HG02870 (cell line): Measurements from ENCODE around the gene ZNF354C.

ENCODE experiments used
- ATAC-seq: cut with Tn5 transposase; IDR thresholded peaks from one replicate; pipeline ENCODE4 v1.9.1; 2021; ENCODE audit warnings: mild to moderate bottlenecking, moderate library complexity; ENCODE audit not compliant: unreplicated experiment

Gene ZNF354C

DNA sequence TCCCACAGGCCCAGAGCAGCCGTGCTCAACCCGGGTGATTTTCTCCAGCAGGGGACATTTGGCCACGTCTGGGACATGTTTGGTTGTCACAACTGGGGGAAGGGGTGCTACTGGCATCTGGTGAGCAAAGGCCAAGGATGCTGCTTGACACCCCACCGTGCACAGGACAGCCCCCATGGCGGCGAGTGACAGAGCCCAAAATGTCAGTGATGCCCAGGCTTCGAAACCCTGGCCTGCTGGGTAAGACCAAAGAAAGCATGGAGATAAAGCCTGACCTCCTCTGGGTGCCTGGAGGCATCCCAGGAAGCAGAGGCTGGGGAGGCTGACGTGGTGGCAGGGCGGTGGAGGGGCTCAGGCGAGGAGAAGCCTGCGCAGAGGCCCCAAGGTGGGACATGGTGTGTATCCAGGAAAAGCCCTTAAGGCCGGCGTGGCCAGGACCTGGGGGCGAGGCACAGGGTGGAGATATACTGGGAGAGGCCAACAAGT lies 66.4 kb downstream of the ZNF354C start:
- no peak for ATAC-seq

DNA sequence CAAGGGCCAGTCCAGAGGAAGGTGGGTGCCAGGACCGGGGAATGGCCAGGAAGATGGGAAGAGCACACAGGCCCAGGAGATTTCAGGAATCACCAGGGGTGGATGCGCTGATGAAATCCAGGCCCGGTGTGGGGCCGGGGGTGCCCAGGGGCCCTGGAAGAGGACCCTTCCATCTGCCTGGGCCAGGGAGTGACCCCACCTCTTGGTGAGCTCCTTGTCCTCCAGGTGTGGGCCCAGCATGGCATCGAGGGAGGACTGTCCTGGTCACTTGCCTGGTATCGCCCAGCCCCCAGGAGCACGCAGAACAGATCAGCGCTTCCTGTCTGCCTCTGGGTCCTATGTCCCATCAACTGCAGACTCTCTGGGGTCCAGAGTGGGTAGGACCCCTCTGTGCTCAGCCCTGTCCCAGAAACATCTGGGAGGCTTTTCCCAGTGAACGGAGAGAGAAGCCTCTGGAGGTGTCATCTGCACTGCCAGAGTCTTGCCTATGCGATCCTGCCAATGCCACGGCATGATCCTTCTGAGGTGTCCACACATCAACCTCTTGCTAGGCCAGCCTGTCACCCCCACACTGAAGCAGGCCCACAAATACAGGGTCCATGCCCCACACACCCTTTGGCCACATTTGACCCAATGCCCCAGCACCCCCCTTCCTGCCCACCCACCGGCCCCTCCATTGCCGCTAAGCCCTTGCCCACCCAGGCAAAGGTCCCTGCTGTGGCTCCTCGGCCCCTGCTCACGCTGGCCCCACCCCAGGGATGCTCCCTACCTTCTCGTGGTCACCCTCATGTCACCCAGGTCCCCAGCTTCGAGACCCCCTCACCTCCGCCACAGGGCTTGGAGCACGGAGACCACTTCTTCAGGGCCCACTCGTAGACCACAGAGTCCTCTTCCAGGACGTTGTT lies 67.2 kb downstream of the ZNF354C start:
- ATAC-seq = no peak

DNA sequence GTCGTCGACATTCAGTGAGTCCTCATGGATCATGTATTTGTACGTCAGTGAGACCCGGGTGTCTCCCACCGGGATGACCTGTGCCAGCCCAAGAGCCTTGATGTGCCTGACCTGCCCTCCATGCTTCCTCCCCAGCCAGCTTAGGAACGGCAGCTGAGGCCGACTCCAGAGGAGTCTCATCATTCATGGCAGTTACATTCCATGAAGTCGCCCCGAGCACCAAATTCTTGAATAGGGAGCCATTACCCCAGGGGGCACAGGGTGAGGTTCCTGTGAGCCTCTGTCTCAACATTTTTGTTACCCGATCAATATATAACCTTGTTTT lies 67.8 kb downstream of the ZNF354C start:
- ATAC-seq = no peak

DNA sequence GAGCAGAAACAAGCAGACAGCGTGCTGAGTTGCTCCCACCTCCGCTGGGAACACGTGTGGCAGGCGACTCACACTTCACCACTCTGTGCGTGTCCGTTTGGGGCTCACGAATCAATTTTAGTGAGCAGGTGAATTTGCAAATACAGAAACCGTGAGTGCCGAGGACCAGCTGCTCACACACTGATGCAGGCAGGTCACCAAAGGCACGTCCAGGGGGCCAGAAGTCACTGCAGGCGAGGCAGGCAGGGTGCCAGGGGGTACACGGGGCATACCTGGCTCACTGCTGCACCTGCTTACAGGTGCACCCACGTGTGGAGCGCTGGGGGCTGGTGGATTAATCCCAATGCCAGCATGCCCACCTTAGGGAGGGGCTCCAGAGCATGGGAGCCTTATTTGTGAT lies 68.8 kb downstream of the ZNF354C start:
- ATAC-seq = no peak

DNA sequence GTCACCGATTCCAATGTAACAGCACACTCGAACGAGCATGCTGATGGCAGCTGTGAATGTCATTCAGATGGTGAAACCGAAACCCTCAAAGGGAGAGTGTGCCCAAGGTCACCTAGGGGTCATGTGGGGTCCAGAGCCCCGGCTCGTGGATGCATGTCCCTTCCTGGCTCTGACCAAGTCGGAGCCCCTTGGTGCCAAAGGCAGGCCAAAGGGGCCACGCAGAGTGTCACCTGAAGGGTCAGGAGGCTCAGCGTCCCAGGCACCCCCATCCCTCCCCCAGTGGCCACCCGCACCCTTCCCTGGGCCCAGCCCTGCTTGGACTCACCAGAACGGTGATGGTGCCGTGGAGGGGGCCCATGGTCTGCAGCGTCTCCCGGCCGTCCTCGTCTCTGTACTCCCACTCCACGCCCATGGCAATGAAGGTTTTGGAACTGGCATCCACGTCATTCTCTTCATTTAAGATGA lies 69.5 kb downstream of the ZNF354C start:
- ATAC-seq = no peak

DNA sequence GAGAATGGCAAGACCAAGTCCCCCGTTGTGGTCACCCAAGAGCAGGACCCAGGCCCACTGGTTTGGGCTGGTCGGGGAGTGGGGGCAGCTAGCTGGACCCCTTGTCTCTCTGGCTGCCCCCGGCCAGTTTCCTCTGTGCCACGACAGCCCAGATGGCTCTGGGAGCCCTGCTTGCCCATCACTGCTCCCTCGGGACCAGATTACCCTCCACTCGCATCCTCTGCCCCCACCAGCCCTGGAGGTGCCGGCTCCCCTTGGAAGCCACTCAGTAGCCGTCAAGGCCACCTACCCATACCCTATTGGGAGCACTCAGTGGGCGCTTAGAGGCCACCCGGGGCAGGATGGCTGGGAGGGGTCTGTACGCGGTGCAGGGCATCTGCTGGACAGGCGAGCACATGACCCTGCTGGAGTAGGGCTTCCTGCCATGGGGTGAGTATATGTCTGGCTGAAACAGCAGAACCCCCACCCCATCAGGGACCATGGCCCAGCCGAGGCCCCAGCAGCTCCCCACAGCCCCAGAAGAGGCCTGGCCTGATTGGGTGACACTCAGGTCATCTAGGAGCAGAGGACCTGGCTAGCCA lies 70.0 kb downstream of the ZNF354C start:
- ATAC-seq = no peak

DNA sequence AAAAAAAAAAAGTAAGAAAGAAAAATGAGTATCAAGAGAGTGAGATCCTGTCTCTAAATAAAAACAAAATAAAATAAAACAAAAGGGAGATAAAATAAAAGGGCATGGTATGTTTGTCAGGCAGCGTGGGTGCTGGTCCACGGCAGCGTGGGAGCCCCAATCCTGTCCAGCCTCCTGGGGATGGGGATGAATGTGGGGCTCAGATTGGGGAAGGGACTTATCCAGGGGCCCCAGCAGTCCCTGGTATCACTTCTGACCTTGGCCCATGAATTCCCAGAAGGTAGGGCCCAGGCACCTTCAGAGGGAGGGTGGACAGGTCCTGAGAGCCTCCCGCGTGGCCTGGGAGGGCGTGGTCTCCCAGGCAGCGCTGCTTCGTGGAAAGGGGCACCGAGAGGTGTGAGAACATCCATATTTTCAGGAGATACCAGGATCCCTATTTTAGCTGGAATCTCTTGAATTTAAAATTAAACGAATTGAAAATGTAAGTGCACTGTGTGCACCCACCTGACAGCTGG lies 71.2 kb downstream of the ZNF354C start:
- no peak for ATAC-seq

DNA sequence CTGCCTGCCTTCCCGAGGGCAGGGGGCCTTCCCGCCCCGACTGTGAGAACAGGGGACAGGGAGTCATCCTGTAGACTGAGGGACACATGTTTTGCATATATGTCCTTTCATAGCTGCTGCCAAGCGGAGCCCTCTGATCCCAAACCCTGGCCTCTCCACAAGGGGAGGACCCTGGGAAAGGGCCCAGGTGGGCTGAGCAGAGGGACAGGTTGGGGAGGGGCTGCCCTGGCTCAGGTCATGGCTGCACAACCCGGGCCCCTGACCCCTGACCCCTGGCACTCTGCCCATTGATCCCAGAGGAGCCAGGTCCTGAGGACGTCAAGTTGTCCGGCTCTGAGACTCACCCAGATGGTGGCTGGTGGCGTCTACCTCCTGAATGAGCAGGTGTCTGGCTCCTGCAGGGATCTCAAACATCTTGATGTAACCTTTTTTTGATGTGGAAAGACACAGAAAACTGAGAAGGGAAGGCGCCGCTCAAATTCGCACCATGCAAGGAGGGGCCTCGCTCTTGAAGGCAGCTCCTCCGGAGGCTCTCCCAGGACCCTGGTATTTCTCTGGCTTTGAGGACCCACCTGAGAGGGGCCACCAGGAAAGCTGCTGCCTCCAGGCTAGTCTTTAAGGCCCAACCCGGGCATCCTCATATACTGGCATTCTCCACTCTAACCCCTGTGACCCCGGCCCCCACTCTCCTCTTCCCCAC lies 71.9 kb downstream of the ZNF354C start:
- no peak for ATAC-seq

DNA sequence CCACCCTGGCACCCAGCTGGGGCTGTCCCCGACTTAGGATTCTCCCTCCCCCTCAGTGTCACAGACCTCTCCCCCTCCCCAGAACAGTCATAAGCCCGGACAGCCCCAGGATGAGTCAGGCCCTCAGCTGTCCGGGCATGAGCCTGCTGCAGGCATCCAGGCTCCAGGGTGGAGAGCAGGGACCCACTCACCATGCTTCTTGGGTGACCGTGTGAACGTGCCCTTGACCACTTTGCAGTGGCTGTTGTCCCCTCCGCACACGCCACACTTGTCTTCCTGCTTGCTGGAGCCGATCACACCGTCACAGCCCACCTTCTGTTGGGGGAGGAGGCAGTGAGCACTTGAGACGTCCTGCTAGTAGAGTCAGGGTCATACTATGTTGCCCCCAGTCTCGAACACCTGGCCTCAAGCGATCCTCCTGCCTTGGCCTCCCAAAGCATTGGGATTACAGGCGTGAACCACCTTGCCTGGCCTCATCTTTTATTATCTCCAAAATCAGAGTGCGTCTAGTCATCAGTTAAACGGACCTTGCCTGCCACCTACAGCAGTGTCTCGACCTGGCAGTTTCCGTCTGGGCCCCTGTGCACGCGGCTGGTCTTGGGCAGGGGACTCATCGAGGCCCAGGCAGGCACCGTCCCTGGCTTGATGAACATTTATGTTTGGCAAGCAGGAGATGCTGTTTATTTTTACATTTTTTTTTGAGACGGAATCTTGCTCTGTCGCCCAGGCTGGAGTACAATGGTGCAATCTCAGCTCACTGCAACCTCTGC lies 72.6 kb downstream of the ZNF354C start:
- no peak for ATAC-seq
